SKM-1 treated with dmso at 0.1 percent for 144 hours (cell line): ENCODE results near the gene MYO1C.
"Not testable (repeated sequence)": the region's sequence is repeated elsewhere in the genome, so short reads cannot be mapped to it uniquely, and the experiment has no call there.

Experiments
- DNase-seq: peaks from one replicate; lab custom pipeline; 2025; ENCODE audit not compliant: unreplicated experiment; lab: John Stamatoyannopoulos, UW

Gene MYO1C, protein sequence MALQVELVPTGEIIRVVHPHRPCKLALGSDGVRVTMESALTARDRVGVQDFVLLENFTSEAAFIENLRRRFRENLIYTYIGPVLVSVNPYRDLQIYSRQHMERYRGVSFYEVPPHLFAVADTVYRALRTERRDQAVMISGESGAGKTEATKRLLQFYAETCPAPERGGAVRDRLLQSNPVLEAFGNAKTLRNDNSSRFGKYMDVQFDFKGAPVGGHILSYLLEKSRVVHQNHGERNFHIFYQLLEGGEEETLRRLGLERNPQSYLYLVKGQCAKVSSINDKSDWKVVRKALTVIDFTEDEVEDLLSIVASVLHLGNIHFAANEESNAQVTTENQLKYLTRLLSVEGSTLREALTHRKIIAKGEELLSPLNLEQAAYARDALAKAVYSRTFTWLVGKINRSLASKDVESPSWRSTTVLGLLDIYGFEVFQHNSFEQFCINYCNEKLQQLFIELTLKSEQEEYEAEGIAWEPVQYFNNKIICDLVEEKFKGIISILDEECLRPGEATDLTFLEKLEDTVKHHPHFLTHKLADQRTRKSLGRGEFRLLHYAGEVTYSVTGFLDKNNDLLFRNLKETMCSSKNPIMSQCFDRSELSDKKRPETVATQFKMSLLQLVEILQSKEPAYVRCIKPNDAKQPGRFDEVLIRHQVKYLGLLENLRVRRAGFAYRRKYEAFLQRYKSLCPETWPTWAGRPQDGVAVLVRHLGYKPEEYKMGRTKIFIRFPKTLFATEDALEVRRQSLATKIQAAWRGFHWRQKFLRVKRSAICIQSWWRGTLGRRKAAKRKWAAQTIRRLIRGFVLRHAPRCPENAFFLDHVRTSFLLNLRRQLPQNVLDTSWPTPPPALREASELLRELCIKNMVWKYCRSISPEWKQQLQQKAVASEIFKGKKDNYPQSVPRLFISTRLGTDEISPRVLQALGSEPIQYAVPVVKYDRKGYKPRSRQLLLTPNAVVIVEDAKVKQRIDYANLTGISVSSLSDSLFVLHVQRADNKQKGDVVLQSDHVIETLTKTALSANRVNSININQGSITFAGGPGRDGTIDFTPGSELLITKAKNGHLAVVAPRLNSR

DNA sequence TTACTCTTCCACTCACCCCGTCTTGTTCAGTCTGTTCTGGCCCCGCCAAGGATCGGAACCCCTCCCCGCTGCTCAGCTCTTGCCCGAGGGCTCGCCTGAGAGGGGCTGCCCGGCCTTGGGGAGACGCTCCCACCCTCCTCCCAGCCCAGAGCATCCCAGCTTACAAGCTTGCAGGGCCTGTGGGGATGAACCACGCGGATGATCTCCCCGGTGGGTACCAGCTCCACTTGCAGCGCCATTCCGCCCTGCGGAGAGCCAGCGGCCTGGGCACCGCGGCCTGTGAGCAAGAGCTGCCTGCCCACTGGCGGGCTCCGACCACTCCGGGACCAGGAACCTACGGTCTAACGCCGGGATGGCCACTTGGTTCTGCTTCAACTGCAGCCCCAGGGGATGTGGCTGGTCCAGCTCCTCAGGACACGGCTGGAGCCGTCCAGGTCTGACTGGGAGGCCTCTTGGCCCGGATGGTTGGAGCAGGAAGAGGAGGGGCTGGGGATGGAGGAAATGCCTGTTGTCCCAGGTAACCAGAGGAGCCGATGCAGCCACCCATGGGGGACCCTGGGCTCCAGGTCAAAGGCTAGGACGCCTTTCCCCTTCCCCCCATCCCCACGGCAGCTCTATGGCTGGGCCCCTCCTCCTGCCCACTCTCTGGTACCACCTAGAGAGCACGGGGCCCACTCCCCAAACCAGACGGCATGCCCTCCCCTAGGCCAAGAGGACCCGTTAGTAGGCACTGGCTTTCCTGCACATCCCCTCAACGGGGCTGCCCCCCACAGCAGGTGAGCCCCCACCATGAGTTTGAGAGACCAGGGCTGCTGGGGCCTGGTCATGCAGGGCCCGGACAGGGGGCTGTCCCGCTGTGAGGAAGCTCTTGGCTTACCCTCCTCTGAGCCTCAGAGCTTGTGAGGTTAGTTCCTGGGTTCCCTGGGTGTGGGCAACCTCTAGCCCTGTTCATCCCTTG is at the start of gene MYO1C:
Gene MYO1C, minus strand, starts transcription at position 438 of the 958 bp plus-strand sequence. Its CDS starts 199 bp downstream, at position 239.
- DNase-seq = no peak

DNA sequence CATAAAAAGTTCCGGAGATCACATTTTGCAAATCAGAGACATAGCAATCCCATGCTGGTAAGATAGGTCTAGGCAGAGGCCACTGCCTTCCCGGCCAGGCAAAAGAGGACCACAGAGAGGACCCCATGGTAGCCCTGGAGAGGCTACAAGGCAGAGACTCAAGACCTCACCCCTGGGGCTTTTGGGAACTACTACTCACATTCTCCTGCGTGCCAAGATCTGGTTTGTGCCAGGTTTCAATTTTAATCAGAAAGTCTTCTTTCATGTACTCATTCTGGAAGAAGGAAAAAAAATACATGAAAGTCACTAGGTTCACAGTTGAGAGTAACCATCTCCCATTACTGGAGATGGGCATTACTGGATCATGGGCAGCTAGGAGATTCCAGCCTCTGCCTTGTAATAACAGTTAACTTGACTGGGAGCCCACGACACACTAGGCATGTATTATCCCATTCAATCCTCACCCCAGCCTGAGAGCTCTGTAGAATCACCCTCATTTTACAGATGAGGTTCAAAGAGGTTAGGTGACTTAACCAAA is 49.0 kb upstream of the MYO1C start:
- DNase-seq = no peak

DNA sequence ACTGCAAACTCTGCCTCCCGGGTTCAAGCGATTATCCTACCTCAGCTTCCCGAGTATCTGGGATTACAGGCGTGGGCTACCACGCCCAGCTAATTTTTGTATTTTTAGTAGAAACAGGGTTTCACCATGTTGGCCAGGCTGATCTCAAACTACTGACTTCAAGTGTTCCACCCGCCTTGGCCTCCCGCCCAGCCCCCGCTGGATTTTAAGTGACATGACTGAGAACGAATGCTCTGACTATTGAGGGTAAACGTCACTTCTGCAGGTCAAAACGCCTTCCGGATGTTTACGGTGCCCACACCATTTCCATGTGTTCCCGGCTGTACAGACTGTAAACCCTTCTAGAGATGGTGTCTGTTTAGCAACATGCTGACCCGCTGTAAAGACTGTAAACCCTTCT is 47.3 kb upstream of the MYO1C start:
- DNase-seq = no peak

DNA sequence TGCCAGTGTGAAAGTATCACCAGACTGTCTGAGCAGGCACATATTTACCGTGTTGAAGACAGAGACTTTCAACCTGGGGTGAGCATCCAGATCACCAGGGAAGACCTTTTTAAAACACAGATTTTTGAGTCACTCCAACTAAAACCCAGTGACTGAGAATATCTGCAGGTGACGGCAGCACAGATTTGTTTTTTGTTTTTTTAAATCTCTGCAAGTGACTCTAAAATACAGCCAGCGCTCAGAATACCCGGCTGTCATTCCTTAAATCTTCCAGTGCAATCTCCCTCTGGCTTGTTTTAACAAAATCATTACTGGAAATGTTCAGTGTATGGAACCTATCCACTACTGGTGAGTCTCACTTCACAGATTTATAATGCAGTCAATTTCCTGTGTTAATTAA is 43.3 kb upstream of the MYO1C start:
- DNase-seq = no peak

DNA sequence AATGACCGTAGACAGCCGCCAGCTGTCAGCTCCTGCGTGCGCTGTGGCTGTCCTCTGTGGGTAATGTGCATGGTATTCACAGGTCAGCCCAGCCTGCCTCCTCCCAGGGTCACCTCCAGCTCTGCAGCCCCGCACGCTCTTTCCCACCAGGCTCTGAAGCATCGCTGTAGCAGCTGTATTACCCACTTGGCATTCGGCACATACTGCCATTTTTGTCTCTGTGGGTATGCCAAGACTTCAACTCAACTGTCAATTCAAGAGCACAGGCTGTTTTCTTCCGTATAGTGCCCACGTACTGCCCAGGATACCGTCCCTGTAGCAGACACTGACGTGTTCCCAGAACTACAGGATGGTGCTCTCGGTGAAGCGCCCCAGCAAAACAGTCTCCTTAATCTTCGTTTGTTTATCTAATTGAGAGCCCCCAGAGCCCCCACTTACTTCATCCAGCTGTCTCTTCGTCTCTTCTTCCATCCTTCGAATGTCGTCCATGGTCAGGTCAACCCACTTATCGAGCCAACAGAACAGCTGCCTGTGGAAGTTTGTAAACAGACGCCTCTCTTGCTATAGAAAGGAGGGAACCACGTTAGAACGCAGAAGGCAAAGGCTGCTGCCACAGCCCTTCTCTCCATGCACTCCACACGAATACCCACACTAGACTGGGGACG is 41.3 kb upstream of the MYO1C start:
- no peak for DNase-seq

DNA sequence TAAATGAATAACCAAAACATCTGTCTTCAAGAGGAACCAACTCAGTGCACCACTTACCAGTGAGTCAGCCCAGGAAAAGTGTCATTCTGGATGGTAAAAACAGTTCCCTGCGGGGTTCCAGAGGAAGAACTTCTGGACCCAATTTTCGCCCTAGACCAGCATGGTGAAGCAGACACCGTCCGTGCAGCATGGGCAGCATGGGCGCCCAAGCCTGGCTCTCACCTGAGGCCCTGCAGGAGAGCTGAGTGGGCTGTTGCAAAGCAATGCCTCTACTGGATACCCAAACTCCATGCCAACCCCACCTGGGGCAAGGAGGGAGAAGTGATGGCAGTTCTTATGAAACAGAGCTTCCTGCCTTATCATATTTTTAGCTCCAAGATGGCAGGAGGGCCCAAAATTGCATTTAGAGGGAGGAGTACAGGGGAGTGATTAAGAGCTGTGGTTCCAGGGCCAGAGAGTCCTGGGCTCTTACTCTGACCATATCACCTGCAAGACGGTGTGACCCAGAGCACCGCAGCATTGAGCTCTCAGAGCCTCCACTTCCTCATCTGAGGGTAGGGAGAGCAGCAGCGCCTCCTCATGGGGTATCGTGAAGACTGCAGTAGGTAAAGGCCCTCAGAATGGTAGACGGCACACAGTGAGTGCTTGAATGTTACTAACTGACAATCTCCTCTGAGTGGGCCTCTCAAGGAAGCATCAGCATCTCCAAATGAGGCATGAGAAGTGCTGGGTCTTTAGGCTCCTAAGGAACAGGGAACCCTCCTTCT is 40.5 kb upstream of the MYO1C start:
- DNase-seq = peak; percentile 24

DNA sequence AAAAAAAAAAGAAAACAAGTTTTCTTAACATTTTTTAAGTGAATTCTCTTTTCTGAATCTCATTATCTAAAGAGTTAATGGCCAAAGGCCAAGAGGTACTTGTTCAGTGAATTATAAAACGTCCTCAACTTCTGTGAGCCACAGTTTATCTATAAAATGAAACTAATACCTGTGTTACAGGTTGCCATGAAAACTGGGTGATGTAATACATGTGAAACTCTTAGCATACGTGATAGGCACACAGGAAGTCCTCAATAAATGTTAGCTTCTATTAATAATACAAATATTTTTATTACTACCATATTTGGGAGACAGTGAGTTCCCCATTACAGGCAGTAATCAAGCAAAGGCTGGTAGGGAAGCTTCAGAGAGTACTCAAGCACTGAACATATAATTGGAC is 37.4 kb upstream of the MYO1C start:
- no peak for DNase-seq

DNA sequence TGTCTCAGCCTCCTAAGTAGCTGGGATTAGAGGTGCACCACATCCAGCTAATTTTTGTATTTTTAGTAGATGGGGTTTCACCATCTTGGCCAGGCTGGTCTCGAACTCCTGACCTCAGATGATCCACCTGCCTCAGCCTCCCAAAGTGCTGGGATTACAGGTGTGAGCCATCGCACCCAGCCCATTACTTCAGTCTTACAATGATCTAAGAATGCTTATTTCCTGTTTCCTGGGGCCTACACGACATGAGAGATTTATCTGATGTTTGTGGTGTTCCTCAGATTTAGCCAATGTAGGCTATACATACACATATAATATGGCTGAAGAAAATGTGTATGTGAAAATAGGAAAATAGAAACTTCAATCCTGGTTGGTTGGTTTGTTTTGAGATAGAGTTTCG is 34.4 kb upstream of the MYO1C start:
- DNase-seq = not testable (repeated sequence)

DNA sequence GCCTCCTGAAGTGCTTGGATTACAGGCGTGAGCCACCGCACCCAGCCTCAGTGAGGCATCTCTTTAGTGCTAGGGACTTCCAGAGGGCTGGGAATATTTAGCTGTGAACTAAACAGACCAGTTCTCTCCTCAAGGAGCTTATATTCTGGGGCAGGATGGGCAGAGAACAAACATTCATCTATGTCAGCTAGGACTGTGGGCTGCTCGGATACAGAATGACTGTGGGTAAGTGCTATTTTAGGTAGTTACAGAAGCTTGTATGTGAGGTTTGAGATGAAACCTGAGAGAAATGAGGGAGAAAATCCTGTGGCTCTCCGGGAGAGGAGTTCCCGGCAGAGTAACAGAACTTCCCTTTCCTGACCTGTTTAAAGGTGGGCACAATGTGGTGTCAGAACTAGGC is 30.1 kb upstream of the MYO1C start:
- DNase-seq = no peak

DNA sequence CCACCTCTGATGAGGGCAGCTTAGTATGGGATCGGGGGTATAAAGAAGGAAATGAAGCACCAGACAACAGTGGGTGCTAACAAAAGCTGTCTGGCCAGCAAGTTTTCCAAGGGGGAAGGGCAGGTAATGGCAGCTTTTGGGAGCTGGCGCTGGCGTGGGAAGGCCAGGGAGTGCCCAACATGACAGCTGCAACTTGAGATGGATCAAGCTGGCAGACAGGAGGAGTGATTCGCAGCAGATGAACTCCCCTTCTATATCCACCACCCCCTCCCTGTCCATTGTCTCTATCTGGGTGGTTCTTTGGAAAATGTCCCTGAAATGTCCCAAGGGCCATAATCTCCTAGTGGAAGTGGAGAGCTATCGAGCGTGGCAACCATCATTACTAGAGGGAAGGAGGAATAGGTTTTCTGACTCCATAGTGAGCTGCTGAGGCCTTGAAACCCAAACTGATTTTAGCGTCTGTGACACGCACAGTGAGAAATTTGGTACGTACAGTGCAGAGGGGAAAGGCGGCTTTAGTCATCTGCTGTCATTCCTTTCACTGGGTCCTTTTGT is 28.7 kb upstream of the MYO1C start:
- DNase-seq = no peak

DNA sequence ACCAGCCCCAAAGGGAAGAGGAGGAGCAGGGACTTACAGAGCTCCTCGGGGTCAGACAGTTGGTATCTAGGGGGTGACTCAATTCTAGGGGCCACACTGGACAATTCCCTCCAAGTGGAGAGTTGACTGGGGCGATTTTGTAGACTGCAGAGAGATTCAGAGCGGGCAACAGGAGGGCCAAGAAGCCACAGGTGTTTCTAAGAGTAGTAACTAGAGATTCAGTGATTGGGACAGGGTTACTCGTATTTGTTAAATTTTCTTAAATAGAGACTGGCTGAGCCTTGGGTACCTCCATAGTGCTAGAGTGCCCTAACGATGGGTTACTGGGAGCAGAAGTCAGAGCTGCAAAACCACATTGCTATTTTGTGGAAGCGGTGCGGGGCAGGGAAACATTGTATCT is 27.2 kb upstream of the MYO1C start:
- no peak for DNase-seq

DNA sequence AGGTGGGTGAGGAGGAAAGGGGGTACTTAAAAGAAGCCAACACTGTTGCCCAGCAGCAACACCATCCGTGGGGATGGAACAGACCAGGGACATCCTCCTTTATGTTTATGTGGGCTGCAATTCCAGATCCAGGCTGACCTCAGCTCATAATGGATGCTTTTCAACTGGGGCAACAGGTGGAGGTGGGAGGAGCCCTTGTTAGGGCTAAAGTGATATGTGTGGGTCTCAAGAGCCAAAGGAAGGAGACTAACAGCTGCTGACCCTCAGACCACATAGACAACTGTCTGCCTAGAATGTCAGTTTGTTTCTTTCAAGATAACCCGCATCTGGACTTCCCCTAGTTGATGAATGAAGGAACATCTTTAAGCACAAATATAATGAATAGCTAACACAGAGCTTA is 25.9 kb upstream of the MYO1C start:
- DNase-seq = no peak

DNA sequence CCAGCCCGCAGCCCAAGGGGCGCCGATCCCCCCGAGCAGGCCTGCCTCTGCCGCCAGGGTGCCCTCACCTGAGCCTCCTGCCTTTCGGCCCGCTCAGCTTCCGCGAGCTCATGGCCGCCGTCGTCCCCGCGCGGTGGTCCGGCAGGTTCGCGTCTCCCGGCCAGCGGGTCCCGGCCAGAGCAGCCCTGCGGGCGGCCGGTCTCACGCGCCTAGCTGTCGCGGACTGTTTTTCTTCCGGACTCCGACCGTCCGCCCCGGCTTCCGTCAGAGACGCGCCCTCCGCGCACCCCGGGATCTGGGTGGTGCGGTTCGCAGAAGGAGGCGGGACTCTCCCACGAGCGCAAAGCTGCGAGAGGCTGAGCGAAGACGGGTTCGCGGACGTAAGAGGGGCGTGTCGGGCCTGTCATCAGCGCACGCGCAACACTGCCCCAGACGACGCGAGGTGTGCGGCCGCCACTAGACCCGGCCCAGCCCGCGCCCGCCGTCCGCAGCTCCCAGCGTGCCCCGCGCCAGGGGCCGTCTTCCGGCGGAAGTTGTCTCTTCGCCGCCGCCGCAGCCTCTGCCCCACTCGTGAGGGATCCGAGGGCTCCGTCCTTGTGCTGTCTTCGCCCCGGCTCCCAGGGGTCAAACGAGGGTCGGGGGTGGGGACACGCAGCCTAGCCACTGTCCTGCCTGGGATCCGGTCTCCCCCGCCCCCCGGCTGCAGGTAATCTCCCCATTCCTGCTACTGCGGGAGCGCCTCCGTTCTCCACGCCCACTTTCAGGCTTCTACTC is 24.1 kb upstream of the MYO1C start, which contains the start of gene INPP5K:
Gene INPP5K, minus strand, starts transcription at position 225 of the 774 bp plus-strand sequence. Its CDS starts 113 bp downstream, at position 112.
- peak; percentile 85 for DNase-seq

DNA sequence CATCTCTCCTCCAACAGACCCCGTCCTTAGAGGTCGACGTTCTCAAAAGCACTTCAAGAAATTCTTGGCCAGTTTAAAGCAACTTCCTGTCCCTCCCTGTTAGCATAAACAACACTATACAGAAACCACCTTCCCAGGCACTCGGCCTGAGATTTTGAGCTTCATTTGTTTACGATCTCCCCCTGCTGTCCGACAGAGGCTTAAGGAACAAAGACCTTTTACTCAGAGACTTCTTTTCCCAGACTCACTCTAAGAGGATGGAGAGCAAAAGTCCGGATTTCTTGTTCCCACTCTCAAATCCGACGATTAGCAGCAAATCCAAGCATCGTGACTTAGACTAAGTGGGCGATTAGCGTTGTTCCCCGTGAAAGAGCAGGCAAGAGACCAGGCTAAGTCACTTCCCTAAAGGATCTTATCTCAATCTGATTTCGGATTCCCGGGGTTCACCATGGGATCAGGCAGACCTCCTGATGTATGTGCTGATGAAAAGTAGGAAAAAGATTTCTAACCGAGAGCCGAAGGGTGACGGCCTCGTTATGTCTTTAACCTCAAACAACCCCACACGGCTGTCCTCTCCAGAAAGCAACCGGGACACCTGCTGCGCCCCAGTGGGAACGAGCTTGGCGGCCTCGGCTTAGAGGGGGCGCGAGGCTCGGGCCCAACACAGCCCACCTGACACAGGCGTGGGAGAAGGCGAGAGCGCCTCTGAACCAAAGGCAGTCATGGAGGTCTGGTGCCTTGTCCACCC is 23.3 kb upstream of the MYO1C start:
- DNase-seq = peak; percentile 22

DNA sequence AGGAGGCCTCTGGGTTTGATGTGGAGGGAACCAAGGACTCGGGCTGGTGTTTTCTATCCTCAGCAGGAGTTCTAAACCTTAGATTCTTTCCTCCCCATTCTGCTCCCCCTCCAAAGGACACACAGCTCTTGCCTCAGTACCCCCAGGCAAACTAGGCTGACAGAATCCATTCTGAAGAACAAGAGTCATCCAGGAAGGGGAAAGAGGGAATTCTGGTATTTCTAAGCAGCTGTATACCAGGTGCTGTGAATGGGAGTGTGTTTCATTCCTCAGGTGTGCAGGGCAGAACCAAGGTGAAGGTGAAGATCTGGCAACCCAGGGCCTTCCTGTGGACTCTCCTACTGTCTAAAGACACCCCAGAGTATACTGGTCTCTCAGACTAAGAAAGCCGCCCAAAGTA is 19.9 kb upstream of the MYO1C start:
- no peak for DNase-seq

DNA sequence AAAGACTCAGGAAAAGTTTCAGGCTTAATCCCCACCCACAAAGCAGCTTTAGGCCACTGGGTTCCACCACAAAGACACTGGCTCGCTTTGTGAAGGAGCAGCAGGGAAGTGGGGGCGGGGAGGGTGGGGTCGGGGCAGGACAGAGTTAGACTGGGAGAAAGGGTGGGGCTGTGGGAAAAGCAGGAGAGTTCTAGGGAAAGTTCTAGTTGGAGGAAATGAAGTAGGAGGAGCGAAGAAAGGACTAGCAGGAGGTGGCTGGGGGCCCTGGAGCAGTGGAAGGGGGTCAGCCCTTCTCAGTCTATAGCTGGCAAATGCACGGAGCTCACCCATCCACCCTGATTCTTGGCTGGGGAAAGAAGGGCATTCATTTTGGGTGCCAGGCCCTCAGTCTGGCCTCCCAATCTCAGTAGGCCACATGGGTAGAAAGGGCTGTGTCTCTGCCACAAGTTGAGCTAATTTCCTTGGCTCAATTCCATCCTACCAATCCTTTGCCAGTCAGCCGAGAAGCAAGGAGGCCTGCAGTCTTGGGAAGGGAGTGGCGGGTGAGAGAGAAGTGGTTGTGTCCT is 19.4 kb upstream of the MYO1C start:
- no peak for DNase-seq

DNA sequence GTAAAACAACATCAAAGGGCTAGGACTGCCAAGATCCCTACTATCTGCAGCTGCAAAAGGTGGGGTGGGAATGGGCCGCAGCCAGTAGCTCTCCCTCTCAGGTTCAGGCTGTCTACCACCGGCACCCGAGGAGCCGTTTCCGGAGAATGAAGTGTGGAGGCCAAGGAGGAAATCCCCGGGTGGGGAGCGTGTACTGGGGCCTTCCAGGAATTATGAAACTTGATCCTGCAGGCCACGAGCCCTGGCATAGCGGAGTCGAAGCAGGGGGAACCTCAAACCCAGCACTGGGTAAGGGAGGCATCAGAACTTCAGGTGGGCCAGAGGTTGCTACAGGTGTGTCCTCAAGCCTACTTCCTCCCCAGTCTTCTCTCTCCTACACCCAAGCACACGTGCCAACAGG is 18.8 kb upstream of the MYO1C start:
- no peak for DNase-seq
